SKM-1 (cell line): Measurements from ENCODE around the gene STRBP.
"Not testable (repeated sequence)": the region's sequence is repeated elsewhere in the genome, so short reads cannot be mapped to it uniquely, and the experiment has no call there.

Experiments
- DNase-seq: peaks from one replicate; lab custom pipeline; 2025; ENCODE audit not compliant: unreplicated experiment; lab: John Stamatoyannopoulos, UW

The STRBP gene

GRCh38 chr9:123200469-123200868 lies 67.9 kb downstream of the STRBP start:
- not testable (repeated sequence) for DNase-seq

DNA sequence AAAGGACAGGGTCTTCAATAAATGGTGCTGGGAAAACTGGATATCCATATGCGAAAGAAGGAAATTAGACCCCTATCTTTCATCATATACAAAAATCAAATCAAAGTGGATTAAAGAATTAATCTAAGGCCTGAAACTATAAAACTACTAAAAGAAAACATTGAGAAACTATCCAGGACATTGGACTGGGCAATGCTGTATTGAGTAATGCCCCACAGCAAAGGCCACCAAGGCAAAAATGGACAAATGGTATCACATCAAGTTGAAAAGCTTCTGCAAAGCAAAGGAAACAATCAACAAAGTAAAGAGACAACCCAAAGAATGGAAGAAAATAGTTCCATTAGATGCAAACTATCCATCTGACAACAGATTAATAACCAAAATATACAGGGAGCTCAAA lies 72.3 kb downstream of the STRBP start:
- no peak for DNase-seq

- DNase-seq = no peak
These were observed 74.4 kb downstream of the STRBP start for GRCh38 chr9:123194023-123194422.

DNA sequence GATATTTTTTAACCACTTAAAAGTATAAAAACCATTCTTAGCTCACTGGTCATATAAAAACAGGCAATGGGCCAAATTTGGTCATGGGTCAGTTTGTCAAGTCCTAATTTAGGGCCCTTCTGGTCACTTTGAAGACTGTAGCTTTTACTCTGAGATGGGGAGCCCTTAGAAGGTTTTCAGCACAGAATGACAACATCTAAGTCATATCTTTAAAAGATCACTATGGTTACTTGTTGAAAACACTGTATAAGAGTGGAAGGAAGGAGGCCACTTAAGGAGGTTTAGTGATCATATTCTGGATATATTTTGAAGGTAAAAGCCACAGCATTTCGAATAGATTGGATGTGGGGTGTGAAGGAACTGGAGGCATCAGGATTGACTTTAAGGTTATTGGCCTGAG lies 76.7 kb downstream of the STRBP start:
- DNase-seq = no peak

DNA sequence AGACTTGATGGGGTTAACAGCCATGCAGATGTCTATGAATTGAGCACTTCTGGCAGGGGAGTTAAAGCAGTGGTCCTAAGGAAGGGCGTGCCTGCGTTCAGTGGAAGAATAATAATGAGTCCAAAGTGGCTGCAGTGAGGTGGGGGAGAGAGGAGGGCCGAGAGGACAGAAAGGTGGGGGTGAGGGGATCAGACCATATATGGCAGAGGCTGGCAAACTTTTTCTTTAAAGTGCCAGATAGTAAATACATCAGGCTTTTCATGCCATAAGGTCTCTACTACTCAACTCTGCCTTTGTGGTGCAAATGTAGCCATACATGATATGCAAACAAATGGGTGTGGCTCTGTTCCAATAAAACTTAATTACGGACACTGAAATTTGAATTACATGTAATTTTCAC lies 77.1 kb downstream of the STRBP start:
- DNase-seq = no peak

DNA sequence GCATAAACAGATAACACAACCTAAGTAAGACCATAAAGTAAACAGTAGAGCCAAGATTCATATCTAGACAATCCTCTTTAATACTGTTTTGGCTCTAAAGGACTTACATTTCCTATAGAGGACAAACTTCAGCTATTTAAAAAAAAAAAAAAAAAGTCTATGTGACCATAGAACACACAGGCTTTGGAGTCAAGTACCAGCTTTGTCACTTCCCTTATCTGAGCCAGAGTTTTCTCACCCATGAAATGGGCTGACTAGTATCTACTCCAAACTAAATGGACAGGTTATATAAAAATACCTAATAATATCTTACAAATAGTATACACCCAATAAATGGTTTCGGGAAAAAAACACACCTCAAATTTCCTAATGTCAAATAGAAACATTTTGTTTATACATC lies 81.3 kb downstream of the STRBP start:
- no peak for DNase-seq

DNA sequence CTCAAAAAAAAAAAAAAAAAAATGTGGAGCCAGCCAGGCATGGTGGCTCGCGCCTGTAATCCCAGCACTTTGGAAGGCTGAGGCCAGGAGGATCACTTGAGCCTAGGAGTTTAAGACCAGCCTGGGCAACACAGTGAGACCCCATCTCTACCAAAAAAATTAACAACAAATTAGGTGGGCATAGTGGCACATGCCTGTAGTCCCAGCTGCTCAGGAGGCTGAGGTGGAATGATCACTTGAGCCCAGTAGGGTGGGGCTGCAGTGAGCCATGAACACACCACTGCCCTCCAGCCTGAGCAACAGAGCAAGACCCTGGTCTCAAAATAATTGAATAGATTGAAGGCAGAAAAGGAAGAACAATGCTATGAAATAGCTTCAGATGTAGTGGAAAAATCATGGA lies 82.4 kb downstream of the STRBP start:
- DNase-seq = not testable (repeated sequence)

DNA sequence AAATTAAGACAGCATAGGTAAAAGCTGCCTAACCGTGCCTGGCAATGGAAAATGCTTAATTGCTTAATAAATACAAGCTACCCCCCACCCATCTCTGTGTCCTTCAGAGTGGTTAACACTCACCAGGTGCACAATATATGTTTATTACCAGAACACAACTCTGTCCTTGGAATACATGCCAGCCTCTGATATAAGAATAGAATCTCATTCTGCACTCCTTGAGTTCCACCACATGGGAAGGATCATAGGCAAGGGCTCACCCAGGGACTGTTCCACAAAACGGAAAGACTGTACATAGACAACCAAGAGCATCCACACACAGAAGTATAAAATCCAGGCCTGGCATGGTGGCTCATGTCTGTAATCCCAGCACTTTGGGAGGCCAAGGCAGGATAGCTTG lies 91.4 kb downstream of the STRBP start:
- DNase-seq = no peak

DNA sequence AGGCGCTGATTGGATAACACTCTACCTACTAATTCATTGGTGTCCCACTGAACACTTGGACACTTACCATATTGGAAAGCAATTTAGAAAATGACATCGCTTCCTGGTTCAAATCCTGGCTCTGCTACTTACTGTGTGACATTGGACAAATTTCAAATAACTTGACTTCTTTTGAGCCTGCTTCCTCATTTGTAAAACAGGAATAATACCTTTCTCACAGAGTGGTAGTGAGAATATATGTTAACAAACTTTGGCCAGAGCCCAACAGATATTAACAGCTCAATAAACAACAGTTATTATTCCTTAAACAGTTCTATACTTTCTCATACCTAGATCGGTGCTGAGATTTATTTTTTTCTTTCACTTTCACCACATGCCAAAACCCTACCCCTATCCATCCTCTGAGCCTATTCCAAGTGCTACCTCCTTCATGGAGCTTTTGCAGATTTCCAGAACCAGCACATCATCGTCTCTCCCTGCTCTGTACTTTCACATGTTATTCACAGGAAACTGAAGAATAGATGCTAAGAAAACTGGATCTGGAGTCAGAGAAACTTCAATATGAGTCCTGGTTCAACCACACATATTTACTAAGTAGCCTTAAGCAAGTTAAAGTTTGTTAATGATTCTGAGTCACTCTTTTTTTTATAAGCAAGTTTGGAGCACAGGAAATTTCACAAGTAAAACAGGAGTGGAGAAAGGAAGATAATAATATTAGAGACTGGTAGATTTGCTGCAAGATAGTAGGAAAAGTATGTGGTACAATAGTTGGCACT lies 92.3 kb downstream of the STRBP start:
- no peak for DNase-seq

- no peak for DNase-seq
These were observed 93.4 kb downstream of the STRBP start for GRCh38 chr9:123174887-123175518.

GRCh38 chr9:123174079-123174478 lies 94.3 kb downstream of the STRBP start:
- no peak for DNase-seq

GRCh38 chr9:123169926-123170325 lies 98.5 kb downstream of the STRBP start:
- DNase-seq = no peak

DNA sequence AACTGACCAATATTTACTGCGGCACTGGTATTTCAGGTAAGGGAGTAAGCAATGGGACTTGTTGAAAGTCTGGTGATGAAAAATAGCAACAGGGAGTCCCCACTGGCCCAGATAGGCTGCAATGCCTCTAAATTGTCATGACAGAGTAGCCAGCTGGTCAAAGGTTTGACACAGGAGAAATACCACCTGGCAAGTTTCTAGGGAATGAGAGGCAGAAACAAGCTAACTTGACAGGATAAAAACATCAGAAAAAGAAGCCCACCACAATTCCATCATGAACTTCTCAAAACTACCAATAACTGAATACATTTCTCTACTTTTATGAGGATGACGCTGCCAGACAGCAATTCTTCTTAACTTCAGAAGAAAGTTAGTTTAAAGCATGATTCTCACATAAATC lies 99.8 kb downstream of the STRBP start:
- DNase-seq = no peak

GRCh38 chr9:123167474-123167873 lies 100.9 kb downstream of the STRBP start:
- DNase-seq = no peak

GRCh38 chr9:123165813-123166212 lies 102.6 kb downstream of the STRBP start:
- DNase-seq = no peak

DNA sequence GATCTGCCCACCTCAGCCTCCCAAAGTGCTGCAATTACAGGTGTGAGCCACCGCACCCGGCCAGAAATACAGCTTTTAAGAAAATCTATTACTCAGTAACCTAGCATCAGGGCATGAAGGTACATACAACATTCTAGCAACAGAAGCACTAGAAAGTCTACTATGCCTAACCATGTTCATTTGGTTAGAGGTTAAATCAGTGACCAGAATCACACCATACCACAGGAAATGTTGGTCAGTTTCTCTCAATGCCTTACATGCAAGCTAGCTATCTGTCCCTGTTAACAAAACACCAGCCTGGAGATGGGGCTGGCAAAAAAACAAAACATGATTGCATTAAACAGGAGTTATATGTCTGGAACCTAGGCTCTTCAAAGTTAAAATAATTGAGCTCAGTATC lies 104.1 kb downstream of the STRBP start:
- DNase-seq = no peak

DNA sequence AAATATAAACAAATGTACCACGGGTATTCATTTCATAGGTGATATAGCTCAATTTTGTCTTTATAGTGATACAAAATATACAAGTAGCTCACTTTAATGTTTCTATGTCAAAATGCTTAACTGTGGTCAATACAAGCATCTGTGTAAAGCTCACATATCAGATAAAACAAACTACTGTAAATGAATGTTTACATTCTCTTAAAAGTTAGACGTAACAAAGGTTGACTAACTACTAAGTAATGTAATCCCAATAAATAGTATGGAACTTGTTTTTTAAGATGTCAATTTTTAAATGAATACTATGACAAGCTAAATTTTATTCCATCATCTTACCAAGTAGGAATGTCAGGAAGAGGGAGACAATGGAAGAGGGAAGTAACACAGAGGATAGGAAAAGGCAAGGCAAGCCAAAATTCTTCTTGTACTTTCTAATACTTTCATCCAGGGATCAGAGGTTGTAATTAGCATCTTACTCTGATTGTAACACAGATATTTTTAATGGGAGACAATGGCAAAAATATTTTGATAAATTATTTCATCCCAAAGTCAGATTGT lies 105.5 kb downstream of the STRBP start:
- no peak for DNase-seq

DNA sequence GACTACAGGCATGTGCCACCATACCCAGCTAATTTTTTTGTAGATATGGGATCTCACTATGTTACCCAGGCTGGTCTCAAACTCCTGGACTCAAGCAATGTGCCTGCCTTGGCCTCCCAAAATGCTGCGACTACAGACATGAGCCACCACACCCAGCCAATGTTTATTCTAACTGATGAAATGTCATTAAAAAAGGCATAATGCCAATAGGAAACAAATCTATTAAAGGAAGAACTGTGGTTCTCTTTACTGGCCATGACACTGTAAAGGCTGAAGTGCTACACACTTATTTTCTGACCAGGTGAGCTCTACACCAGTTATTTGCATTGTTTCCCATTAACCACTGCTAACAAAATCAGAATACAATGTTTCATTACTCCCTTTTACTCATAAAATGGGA lies 106.0 kb downstream of the STRBP start:
- DNase-seq = no peak

GRCh38 chr9:123157221-123157620 lies 111.2 kb downstream of the STRBP start:
- DNase-seq = no peak

DNA sequence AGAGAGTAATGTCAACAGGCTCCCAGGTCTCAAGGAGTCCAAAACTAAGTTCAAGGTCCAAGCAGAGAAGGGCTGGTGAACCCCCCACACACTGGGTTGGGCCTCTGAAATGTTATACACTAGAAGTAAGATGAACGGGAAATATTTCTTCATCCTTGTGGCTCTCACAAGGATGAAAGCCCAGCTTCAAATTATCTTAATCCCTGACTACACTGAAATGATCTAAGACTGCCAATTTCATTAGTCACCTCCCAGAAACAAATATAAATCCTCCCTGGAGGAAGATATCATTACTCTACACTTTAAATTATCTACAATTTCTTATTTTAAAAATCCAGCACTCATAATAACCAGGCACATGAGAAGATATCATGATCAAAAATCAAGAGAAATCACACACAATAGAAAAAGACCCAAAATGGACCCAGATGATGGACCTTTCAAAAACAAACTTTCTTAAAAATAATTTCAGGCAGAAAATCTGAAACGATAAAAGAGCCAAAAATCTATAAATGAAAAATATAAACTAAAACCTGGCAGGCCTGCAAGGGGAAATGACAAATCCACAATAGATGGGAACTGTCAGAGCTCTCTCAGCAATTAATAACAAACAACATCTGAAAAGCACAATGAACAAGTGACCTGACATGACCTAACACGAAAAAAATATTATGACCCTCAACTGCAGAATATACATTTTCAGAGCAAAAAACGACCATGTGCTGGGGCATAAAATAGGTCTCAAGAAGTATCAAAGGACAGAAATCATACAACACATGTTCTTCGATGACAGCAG lies 117.5 kb downstream of the STRBP start:
- no peak for DNase-seq

- no peak for DNase-seq
These were observed 119.3 kb downstream of the STRBP start for GRCh38 chr9:123149067-123149466.

- no peak for DNase-seq
These were observed 130.2 kb downstream of the STRBP start for GRCh38 chr9:123138163-123138562.
